Neutrophil (primary cell): ENCODE data around the gene KISS1R.
A peak's percentile ranks its signal among the peaks of the same experiment; 100 is the strongest.
"Not testable (repeated sequence)": the region's sequence is repeated elsewhere in the genome, so short reads cannot be mapped to it uniquely, and the experiment has no call there.

Experiments
- H3K27ac ChIP-seq: fragments of 200-600 bp; sonication (generic); 2 replicates; pipeline ENCODE4 v1.5.1; 2016; ENCODE audit warnings: mild to moderate bottlenecking, moderate library complexity
- H3K27me3 ChIP-seq: fragments of 200-600 bp; sonication (generic); 2 replicates; pipeline ENCODE4 v1.6.0; 2016; ENCODE audit warnings: mild to moderate bottlenecking
- H3K36me3 ChIP-seq: fragments of 200-600 bp; sonication (generic); 2 replicates; pipeline ENCODE4 v1.5.1; 2017
- H3K4me1 ChIP-seq, 2 experiments: fragments of 200-600 bp in 1 of 2; sonication (generic) in 1 of 2; 1 replicate in 1 of 2; 2 replicates in 1 of 2; pipeline versions ENCODE4 v1.5.1 to v1.6.1; 2013 to 2016; ENCODE audit warnings: low read depth in 1 of 2, low read length in 1 of 2, mild to moderate bottlenecking in 1 of 2, moderate library complexity in 1 of 2; ENCODE audit not compliant: control insufficient read depth in 1 of 2, insufficient read depth in 1 of 2
- H3K4me3 ChIP-seq, 2 experiments: fragments of 200-600 bp in 1 of 2; sonication (generic) in 1 of 2; 1 replicate in 1 of 2; 2 replicates in 1 of 2; pipeline ENCODE4 v1.5.1; 2013 to 2016; ENCODE audit warnings: low read depth in 1 of 2, low read length in 1 of 2, mild to moderate bottlenecking in 1 of 2, moderate library complexity in 1 of 2
- H3K9me3 ChIP-seq: fragments of 200-600 bp; sonication (generic); 2 replicates; pipeline ENCODE4 v1.5.1; 2016
- TF ChIP-seq, protein P1 (sequence below): fragments of 200-600 bp; sonication (generic); IDR thresholded peaks from 2 replicates; pipeline ENCODE4 v1.5.1; 2016; ENCODE audit warnings: antibody characterized with exemption

The KISS1R gene

DNA sequence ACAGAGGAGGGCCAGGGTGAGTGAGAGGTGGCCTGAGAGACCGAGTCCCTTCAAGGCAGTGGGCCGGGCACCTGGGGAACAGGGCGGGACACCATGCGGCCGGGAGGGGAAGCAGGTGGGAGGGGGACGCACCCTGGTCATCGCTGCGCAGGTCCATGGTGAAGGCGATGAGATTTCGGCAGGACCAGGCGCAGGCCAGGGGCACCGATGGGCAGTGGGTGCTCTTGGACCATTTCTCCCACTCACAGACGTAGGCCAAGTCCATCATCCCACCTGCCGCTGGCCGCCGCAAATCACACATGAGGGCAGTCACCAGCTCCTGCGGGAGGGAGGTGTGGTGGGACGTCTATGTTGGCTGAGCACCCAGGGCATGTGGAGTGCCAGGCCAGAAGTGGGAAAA, 26.3 kb upstream of the KISS1R start:
- H3K27ac ChIP-seq, result no peak overlapping the region
- no peaks in the 10 kb centered on the region for H3K9me3 ChIP-seq
- no peak overlapping the region for H3K4me3 ChIP-seq
- H3K4me1 ChIP-seq, result peaks cover 21 to 23% of the 10 kb centered on the region in 2 experiments
- TF ChIP-seq, protein P1, sequence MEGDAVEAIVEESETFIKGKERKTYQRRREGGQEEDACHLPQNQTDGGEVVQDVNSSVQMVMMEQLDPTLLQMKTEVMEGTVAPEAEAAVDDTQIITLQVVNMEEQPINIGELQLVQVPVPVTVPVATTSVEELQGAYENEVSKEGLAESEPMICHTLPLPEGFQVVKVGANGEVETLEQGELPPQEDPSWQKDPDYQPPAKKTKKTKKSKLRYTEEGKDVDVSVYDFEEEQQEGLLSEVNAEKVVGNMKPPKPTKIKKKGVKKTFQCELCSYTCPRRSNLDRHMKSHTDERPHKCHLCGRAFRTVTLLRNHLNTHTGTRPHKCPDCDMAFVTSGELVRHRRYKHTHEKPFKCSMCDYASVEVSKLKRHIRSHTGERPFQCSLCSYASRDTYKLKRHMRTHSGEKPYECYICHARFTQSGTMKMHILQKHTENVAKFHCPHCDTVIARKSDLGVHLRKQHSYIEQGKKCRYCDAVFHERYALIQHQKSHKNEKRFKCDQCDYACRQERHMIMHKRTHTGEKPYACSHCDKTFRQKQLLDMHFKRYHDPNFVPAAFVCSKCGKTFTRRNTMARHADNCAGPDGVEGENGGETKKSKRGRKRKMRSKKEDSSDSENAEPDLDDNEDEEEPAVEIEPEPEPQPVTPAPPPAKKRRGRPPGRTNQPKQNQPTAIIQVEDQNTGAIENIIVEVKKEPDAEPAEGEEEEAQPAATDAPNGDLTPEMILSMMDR, result no peak
- no peaks in the 10 kb centered on the region for H3K27me3 ChIP-seq
- H3K36me3 ChIP-seq, result peaks cover 55% of the 10 kb centered on the region

DNA sequence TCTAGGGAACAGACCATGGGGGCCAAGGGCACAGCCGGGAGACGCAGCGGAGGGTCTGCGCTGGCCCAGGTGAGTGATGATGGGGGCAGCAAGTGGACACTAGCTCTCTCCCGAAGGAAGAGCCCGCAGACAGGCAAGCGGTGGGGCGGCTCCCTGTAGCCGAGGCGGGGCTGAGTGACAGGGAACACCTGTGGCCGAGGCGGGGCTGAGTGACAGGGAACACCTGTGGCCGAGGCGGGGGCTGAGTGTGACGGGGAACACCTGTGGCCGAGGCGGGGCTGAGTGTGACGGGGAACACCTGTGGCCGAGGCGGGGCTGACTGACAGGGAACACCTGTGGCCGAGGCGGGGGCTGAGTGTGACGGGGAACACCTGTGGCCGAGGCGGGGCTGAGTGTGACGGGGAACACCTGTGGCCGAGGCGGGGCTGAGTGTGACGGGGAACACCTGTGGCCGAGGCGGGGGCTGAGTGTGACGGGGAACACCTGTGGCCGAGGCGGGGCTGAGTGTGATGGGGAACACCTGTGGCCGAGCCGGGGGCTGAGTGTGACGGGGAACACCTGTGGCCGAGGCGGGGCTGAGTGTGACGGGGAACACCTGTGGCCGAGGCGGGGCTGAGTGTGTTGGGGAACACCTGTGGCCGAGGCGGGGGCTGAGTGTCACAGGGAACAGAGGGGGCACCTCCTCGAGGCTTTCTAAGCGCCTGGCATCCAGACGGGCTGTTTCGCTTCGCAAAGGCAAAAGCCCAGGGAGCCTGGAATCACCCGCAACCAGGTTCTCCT, 25.5 kb upstream of the KISS1R start:
- H3K4me1 ChIP-seq, result peaks cover 21 to 23% of the 10 kb centered on the region in 2 experiments

DNA sequence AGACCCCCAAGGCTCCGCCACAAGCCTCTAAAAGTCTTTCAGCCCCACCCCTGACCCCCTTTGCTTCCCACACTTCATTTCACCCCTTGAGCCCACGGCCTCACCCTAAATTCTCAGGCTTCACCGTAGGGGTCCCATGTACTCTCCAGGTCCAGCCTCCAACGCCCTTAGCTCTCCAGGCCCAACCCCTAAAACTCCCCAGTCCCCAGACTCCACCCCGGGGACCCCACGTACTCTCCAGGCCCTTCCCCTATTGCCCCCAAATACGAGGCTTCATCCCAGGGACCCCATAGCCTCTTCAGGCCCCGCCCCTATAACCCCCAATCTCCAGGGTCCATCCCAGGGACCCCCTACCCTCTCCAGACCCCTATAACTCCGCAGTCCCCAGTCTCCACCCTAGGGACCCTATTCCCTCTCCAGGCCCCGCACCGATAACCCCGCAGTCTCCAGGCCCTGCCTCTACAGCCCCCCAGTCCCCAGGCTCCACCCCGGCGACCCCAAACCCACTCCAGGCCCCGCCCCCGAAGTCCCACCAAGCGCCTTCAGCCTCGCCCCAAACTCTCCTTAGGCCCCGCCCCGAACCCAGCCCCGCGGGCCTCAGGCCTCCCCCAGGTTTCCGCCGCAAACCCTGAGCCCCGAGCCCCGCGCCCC, 24.8 kb upstream of the KISS1R start:
- Histone ChIP-seq H3K27me3 (no peaks in the 10 kb centered on the region), H3K4me3 (peak overlapping the region; percentile 82 to 84), H3K4me1 (peaks cover 21 to 23% of the 10 kb centered on the region in 2 experiments), H3K27ac (peak overlapping the region; percentile 94), H3K36me3 (peaks cover 55% of the 10 kb centered on the region), H3K9me3 (no peaks in the 10 kb centered on the region)
- TF ChIP-seq, protein P1, result no peak

More for the DNA sequence above, 25.5 kb upstream of the KISS1R start:
- not testable (repeated sequence) for H3K27me3 ChIP-seq, H3K9me3 ChIP-seq
- Histone ChIP-seq H3K36me3 (peaks cover 55% of the 10 kb centered on the region), H3K27ac (peak overlapping the region; percentile 94), H3K4me3 (peak overlapping the region in 1 of 2 experiments; percentile 82)

DNA sequence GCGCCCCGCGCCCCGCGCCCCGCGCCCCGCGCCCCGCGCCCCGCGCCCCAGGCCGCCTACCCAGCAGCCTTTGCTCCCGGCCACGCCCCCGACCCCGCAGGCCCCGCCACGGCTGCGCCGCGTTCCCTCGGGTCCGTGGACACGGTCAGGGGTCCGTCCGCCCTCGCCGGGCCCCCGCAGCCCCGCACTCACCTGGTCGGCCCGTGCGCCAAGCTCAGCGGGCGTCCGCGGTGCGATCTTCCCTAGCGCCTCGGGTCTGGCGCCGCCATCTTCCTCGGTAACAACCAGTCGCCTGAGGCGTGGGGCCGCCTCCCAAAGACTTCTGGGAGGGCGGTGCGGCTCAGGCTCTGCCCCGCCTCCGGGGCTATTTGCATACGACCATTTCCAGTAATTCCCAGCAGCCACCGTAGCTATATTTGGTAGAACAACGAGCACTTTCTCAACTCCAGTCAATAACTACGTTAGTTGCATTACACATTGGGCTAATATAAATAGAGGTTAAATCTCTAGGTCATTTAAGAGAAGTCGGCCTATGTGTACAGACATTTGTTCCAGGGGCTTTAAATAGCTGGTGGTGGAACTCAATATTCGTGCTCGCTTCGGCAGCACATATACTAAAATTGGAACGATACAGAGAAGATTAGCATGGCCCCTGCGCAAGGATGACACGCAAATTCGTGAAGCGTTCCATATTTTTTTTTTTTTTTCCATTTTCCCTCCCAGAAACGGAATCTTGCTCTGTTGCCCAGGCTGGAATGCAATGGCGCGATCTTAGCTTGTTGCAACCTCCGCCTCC, 24.0 kb upstream of the KISS1R start, which contains the start of the genes MED16 and RNU6-9:
TSS of gene MED16 (minus strand) at position 294 of the 796 bp plus-strand sequence. CDS start 2,056 bp downstream, outside the sequence.
TSS of gene RNU6-9 (plus strand) at position 591 of the 796 bp plus-strand sequence.
- H3K36me3 ChIP-seq, result peaks cover 54% of the 10 kb centered on the region
- H3K27ac ChIP-seq, result peak within 1 kb of the TSS; percentile 94
- no peaks in the 10 kb centered on the region for H3K9me3 ChIP-seq
- no peaks in the 10 kb centered on the region for H3K27me3 ChIP-seq
- peak within 1 kb of the TSS; percentile 82 to 84 for H3K4me3 ChIP-seq
- TF ChIP-seq, protein P1, result peak; percentile 49
- peaks cover 21 to 23% of the 10 kb centered on the region in 2 experiments for H3K4me1 ChIP-seq

DNA sequence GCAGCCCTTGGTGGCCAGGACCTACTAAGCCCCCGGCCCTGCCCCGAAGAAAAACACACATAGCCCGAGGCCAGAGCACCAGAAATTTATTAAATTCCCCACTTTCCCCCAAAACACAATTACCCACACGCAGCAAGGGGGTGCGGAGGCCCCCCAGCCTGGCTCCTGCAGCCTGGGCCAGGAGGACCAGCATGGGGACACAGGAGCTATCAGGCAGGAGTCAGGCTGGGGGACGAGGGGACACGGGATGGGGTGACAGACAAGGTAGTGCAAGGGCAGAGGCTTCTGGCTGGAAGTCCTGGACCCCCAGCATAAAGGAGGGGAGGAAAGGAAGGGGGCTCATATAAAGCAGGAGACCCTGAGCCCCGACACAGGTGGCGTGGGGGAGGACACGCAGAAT, 20.7 kb upstream of the KISS1R start:
- no peak overlapping the region for H3K4me3 ChIP-seq
- H3K36me3 ChIP-seq, result peaks cover 57% of the 10 kb centered on the region
- TF ChIP-seq, protein P1, result no peak
- H3K4me1 ChIP-seq, result peaks cover 23 to 36% of the 10 kb centered on the region in 2 experiments
- H3K27ac ChIP-seq, result peak overlapping the region; percentile 51
- H3K27me3 ChIP-seq, result no peaks in the 10 kb centered on the region
- no peaks in the 10 kb centered on the region for H3K9me3 ChIP-seq
